Mesendoderm (in vitro differentiated cells): Measurements from ENCODE around the gene MACROD2.

Source experiments
- DNase-seq: peaks from one replicate; pipeline ENCODE4 v3.0.0; 2013
- H2AK5ac ChIP-seq: 2 replicates; pipeline ENCODE4 v1.6.1; 2013; ENCODE audit warnings: low read length, inconsistent platforms
- H2BK120ac ChIP-seq: 2 replicates; pipeline ENCODE4 v1.6.1; 2013; ENCODE audit warnings: low read depth, mild to moderate bottlenecking, low read length, moderate library complexity, mixed read lengths
- H2BK15ac ChIP-seq: replicated peaks from 2 replicates; pipeline ENCODE4 v1.6.1; 2013; ENCODE audit warnings: low read depth, mild to moderate bottlenecking, moderate library complexity
- H2BK5ac ChIP-seq: 2 replicates; pipeline ENCODE4 v1.6.1; 2013; ENCODE audit warnings: low read length, inconsistent platforms
- H3K18ac ChIP-seq: 2 replicates; pipeline ENCODE4 v1.6.1; 2013; ENCODE audit warnings: mild to moderate bottlenecking, low read length, mixed read lengths
- H3K23ac ChIP-seq: one replicate; pipeline ENCODE4 v1.6.1; 2013; ENCODE audit warnings: low read length
- H3K27ac ChIP-seq: 2 replicates; pipeline ENCODE4 v1.5.1; 2013; ENCODE audit warnings: low read depth, mild to moderate bottlenecking, inconsistent platforms, low read length, moderate library complexity
- H3K27me3 ChIP-seq: 2 replicates; pipeline ENCODE4 v1.6.1; 2013; ENCODE audit warnings: low read length, control low read depth, mild to moderate bottlenecking, inconsistent platforms; ENCODE audit not compliant: insufficient read depth, poor library complexity
- H3K36me3 ChIP-seq: 2 replicates; pipeline ENCODE4 v1.6.1; 2013; ENCODE audit warnings: low read length, inconsistent platforms; ENCODE audit not compliant: control insufficient read depth, insufficient read depth
- H3K4ac ChIP-seq: one replicate; pipeline ENCODE4 v1.6.1; 2013; ENCODE audit warnings: low read depth, mild to moderate bottlenecking, low read length, moderate library complexity
- H3K4me1 ChIP-seq: 2 replicates; pipeline ENCODE4 v1.6.1; 2013; ENCODE audit warnings: low read depth, low read length, inconsistent platforms; ENCODE audit not compliant: control insufficient read depth
- H3K4me2 ChIP-seq: 2 replicates; pipeline ENCODE4 v1.6.1; 2013; ENCODE audit warnings: low read length
- H3K4me3 ChIP-seq: 2 replicates; pipeline ENCODE4 v1.5.1; 2013; ENCODE audit warnings: mild to moderate bottlenecking, low read length
- H3K56ac ChIP-seq: one replicate; pipeline ENCODE4 v1.6.1; 2013; ENCODE audit warnings: low read length
- H3K79me1 ChIP-seq: 2 replicates; pipeline ENCODE4 v1.6.1; 2013; ENCODE audit warnings: low read length, inconsistent platforms
- H3K79me2 ChIP-seq: 2 replicates; pipeline ENCODE4 v1.6.1; 2013; ENCODE audit warnings: mild to moderate bottlenecking, low read length; ENCODE audit not compliant: control insufficient read depth, insufficient read depth
- H3K9ac ChIP-seq: 2 replicates; pipeline ENCODE4 v1.6.1; 2013; ENCODE audit warnings: low read length, inconsistent platforms
- H4K5ac ChIP-seq: one replicate; pipeline ENCODE4 v1.6.1; 2013; ENCODE audit warnings: low read length
- H4K8ac ChIP-seq: one replicate; pipeline ENCODE4 v1.6.1; 2013; ENCODE audit warnings: low read depth, mild to moderate bottlenecking, control low read depth, low read length, moderate library complexity
- WGBS: extraction: QIAGEN DNeasy Blood & Tissue Kit; methylation state at CpG from one replicate; pipeline ENCODE4 v1.1.7; 2013; ENCODE audit warnings: low lambda C conversion rate, missing lambda C conversion rate; ENCODE audit not compliant: insufficient coverage; ENCODE audit errors: extremely low coverage; 5-methylcytosine and 5-hydroxymethylcytosine counted together

MACROD2 gene

DNA sequence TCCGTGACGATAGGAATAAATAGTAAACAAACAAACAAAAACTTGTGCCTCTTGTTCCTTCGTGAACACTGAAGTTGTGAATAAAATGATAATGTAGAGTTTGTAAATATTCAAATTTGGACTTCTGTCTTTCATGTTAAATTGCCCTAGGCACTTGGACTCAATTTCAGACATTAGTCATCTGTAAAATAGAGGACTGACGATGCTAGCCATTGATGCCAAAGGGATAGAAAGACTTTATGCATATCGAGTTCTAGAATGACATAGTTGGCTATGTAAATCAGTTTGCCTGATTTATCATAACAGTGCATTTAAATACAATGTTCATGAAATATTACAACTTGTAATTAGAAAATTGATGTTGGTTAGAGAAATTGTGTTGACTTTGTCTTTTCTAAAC lies 388.0 kb downstream of the MACROD2 start:
- no peaks in the 10 kb centered on the region for H3K79me1 ChIP-seq
- no peak overlapping the region for H3K56ac ChIP-seq
- H3K23ac ChIP-seq, result no peak overlapping the region
- no peak overlapping the region for H2BK5ac ChIP-seq
- no peak overlapping the region for H4K5ac ChIP-seq
- H3K4me2 ChIP-seq, result no peak overlapping the region
- no peak overlapping the region for H3K9ac ChIP-seq
- H2AK5ac ChIP-seq, result no peak overlapping the region
- no peak overlapping the region for H3K27ac ChIP-seq
- no peaks in the 10 kb centered on the region for H3K36me3 ChIP-seq
- H3K18ac ChIP-seq, result no peak overlapping the region
- no peak overlapping the region for H4K8ac ChIP-seq
- H2BK120ac ChIP-seq, result no peak overlapping the region
- H3K4me1 ChIP-seq, result no peaks in the 10 kb centered on the region
- no peak overlapping the region for H3K4me3 ChIP-seq
- H2BK15ac ChIP-seq, result no peak overlapping the region
- WGBS, result no CpG with 5 or more reads among the region's 5 CpGs
- DNase-seq, result no peak
- no peaks in the 10 kb centered on the region for H3K79me2 ChIP-seq
- H3K27me3 ChIP-seq, result no peaks in the 10 kb centered on the region
- no peak overlapping the region for H3K4ac ChIP-seq

DNA sequence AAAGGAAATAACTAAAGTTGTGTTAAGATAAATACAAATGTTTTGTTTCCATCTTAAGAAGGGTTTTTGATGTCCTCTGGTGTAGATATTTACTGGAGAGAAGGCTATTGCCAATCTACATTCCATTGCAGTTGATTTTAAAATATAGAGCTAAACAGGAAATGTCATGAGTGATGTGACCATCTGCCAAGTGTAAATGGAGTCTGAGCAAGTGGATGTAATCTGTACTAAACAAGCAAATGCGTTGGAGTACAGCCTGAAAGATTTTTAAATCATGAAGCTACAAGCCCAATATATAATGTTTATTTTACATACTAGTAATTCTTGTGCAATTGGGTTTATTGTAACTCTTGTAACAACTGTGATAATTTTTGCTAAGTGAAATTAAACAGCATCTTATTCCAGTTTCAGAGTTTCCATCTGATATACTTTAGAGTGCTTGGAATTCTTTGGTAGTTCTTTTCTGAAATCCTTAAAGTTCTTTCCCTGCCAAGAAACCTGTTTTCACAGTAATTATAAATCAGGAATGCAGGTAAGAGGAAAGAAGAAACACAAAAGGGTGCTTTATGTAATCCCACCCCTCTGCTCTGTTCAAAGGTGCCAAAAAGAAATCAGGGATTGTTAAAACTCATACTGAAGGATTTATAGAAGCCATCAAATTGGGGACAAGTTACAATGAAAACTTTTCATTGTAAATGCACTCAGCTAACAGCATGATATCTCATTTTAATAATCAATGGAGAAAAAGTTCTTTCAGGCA lies 389.3 kb downstream of the MACROD2 start:
- H3K56ac ChIP-seq, result no peak overlapping the region
- no peak overlapping the region for H2BK120ac ChIP-seq
- WGBS, result no CpG with 5 or more reads among the region's 1 CpG
- H3K18ac ChIP-seq, result no peak overlapping the region
- no peak overlapping the region for H3K4ac ChIP-seq
- no peak overlapping the region for H3K9ac ChIP-seq
- no peak for DNase-seq
- H3K27me3 ChIP-seq, result no peaks in the 10 kb centered on the region
- no peak overlapping the region for H2BK15ac ChIP-seq
- no peak overlapping the region for H3K27ac ChIP-seq
- H3K4me2 ChIP-seq, result no peak overlapping the region
- H3K4me3 ChIP-seq, result no peak overlapping the region
- H2AK5ac ChIP-seq, result no peak overlapping the region
- no peaks in the 10 kb centered on the region for H3K36me3 ChIP-seq
- H3K79me1 ChIP-seq, result no peaks in the 10 kb centered on the region
- no peak overlapping the region for H2BK5ac ChIP-seq
- H3K4me1 ChIP-seq, result no peaks in the 10 kb centered on the region
- H3K23ac ChIP-seq, result no peak overlapping the region
- H3K79me2 ChIP-seq, result no peaks in the 10 kb centered on the region
- no peak overlapping the region for H4K5ac ChIP-seq
- no peak overlapping the region for H4K8ac ChIP-seq

DNA sequence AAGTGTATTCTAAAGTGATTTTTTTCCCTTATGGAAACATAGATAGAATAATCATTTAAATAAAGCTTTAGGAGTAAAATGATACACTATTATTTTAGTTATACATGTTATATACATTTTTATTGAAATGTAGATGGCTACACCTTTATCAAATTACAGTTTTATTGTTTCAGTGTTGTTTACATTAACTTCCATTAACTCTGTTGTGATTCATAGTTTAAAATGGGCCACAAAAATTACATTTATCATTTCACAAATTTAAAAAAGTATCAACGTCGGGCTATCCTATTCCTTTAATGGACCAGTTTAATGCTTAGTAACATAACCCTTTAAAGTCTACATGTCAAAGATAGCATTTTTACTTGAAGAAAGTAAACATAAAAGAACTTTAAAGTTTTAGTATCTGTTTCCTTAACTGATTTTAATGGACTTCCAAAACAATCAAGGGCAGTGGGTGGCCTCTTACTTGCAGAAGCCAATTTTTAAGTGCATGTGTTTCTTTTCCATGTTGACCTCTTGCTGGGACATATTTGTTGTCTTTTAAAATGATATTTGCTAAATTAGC lies 389.9 kb downstream of the MACROD2 start:
- no peak overlapping the region for H3K4me2 ChIP-seq
- WGBS, result no CpG with 5 or more reads among the region's 2 CpGs
- no peak overlapping the region for H3K56ac ChIP-seq

DNA sequence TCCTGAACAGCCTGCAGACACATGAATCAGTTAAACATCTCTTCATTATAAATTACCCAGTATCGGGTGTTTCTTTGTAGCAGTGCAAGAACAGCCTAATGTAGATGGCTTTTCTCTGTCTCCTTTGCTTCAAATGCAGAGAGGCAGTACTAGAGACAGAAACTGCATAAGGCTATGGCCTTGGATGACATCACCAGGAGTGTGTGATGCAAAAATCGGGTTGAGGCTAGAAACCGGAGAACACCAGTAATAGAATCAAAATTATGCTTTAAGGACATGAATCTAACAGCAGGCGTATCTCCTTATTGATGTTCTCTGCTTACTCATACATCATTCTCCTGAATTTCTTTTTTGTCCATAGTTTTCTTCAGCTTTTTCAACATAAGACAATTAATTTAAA lies 391.4 kb downstream of the MACROD2 start:
- Histone ChIP-seq H3K79me2 (no peaks in the 10 kb centered on the region), H3K56ac (no peak overlapping the region), H3K27me3 (no peaks in the 10 kb centered on the region), H3K36me3 (no peaks in the 10 kb centered on the region), H3K4me1 (no peaks in the 10 kb centered on the region), H3K4ac (no peak overlapping the region), H4K8ac (no peak overlapping the region), H2BK5ac (no peak overlapping the region), H3K79me1 (no peaks in the 10 kb centered on the region), H3K4me3 (no peak overlapping the region), H2BK15ac (no peak overlapping the region), H3K4me2 (no peak overlapping the region), H4K5ac (no peak overlapping the region), H3K27ac (no peak overlapping the region), H3K9ac (no peak overlapping the region), H2BK120ac (no peak overlapping the region), H2AK5ac (no peak overlapping the region), H3K18ac (no peak overlapping the region), H3K23ac (no peak overlapping the region)
- DNase-seq, result no peak
- WGBS, result no CpG with 5 or more reads among the region's 4 CpGs

More for the DNA sequence above, 389.9 kb downstream of the MACROD2 start:
- Histone ChIP-seq H3K9ac (no peak overlapping the region), H4K8ac (no peak overlapping the region), H3K79me2 (no peaks in the 10 kb centered on the region), H2BK15ac (no peak overlapping the region), H3K4ac (no peak overlapping the region), H4K5ac (no peak overlapping the region), H2AK5ac (no peak overlapping the region), H3K79me1 (no peaks in the 10 kb centered on the region), H3K18ac (no peak overlapping the region), H3K4me1 (no peaks in the 10 kb centered on the region), H3K27me3 (no peaks in the 10 kb centered on the region), H3K4me3 (no peak overlapping the region), H3K36me3 (no peaks in the 10 kb centered on the region), H3K27ac (no peak overlapping the region), H3K23ac (no peak overlapping the region), H2BK120ac (no peak overlapping the region), H2BK5ac (no peak overlapping the region)
- DNase-seq, result no peak

GRCh38 chr20:14401479-14402138 lies 406.3 kb downstream of the MACROD2 start:
- Histone ChIP-seq H2BK5ac (no peak overlapping the region), H3K4ac (no peak overlapping the region), H3K9ac (no peak overlapping the region), H3K4me1 (no peaks in the 10 kb centered on the region), H3K27ac (no peak overlapping the region), H3K79me2 (no peaks in the 10 kb centered on the region), H3K4me3 (no peak overlapping the region), H2BK120ac (no peak overlapping the region), H2BK15ac (no peak overlapping the region), H3K36me3 (no peaks in the 10 kb centered on the region), H4K8ac (no peak overlapping the region), H3K79me1 (no peaks in the 10 kb centered on the region), H3K18ac (no peak overlapping the region), H4K5ac (no peak overlapping the region), H3K23ac (no peak overlapping the region), H3K56ac (no peak overlapping the region), H2AK5ac (no peak overlapping the region), H3K4me2 (no peak overlapping the region), H3K27me3 (no peaks in the 10 kb centered on the region)
- no peak for DNase-seq
